Heart left ventricle (tissue), 16 donors: Measurements from ENCODE around the gene SEMA5B. TPM values are rescaled to one million over a fixed set of nuclear protein-coding genes. Genes with fewer than 3 reads are reported as not detected.

Source experiments
- ATAC-seq, 4 donors: fragments of 200-7000 bp; cut with Tn5 transposase; one replicate each; pipeline ENCODE4 v1.9.1; 2020 to 2022; ENCODE audit warnings: moderate library complexity in 4 of 4, mild to moderate bottlenecking in 3 of 4, moderate number of reproducible peaks in 1 of 4
- DNase-seq, 5 donors: peaks; one replicate each; pipeline ENCODE4 v3.0.0-alpha.2; 2020
- H3K27ac ChIP-seq, 12 donors: fragments of 200-600 bp; sonication (generic) in 4 of 12; one replicate each; pipeline versions ENCODE4 v1.5.0 to v1.8.0; 2016 to 2022; ENCODE audit warnings: mild to moderate bottlenecking in 2 of 12
- H3K27me3 ChIP-seq, 9 donors: fragments of 200-600 bp; sonication (generic) in 2 of 9; one replicate each; pipeline versions ENCODE4 v1.5.1 to v1.8.0; 2016 to 2022; ENCODE audit warnings: mild to moderate bottlenecking in 3 of 9
- H3K36me3 ChIP-seq, 9 donors: fragments of 200-600 bp; sonication (generic) in 2 of 9; one replicate each; pipeline versions ENCODE4 v1.5.0 to v1.8.0; 2018 to 2022; ENCODE audit warnings: mild to moderate bottlenecking in 2 of 9
- H3K4me1 ChIP-seq, 12 donors: fragments of 200-600 bp; sonication (generic) in 4 of 12; one replicate each; pipeline versions ENCODE4 v1.5.0 to v1.8.0; 2016 to 2022; ENCODE audit warnings: mild to moderate bottlenecking in 3 of 12
- H3K4me3 ChIP-seq, 12 donors: fragments of 200-600 bp; sonication (generic) in 4 of 12; one replicate each; pipeline versions ENCODE4 v1.5.0 to v1.8.0; 2017 to 2022; ENCODE audit warnings: mild to moderate bottlenecking in 9 of 12, moderate library complexity in 4 of 12
- H3K9me3 ChIP-seq, 12 donors: fragments of 200-600 bp; sonication (generic) in 4 of 12; one replicate each; pipeline versions ENCODE4 v1.5.0 to v1.8.0; 2016 to 2022; ENCODE audit warnings: mild to moderate bottlenecking in 1 of 12
- CTCF ChIP-seq, 12 donors: fragments of 200-600 bp; sonication (generic) in 4 of 12; IDR thresholded peaks; one replicate each; pipeline versions ENCODE4 v1.5.0 to v1.8.0; 2018 to 2022; ENCODE audit warnings: antibody characterized with exemption in 12 of 12, mild to moderate bottlenecking in 5 of 12
- POLR2A ChIP-seq, 2 donors: fragments of 450-650 bp; IDR thresholded peaks; one replicate each; pipeline ENCODE4 v1.6.1; 2017; ENCODE audit warnings: antibody characterized with exemption in 2 of 2, mild to moderate bottlenecking in 2 of 2, moderate library complexity in 2 of 2
- WGBS, 4 donors: extraction: QIAGEN DNeasy Blood & Tissue Kit in 2 of 4; methylation state at CpG; one replicate each; pipeline versions ENCODE4 v1.1.5 to v1.1.7; 2013 to 2018; 5-methylcytosine and 5-hydroxymethylcytosine counted together
- intact Hi-C, 10 donors: fragments of 100-400 bp; cut with DNase I; formaldehyde crosslinking; loops; one replicate each; pipeline versions ENCODE4 v1.11.1 to v1.14.2; 2022
- polyA plus RNA-seq, 2 donors: library from polyadenylated mRNA; stranded (reverse); fragments of 200-250 nt; gene quantifications; one replicate each; pipeline ENCODE4 v1.2.3, GENCODE V29; 2013
- total RNA-seq, 9 donors: library from RNA; depleted of rRNA in 2 of 9; stranded (reverse); fragments of >200 nt in 2 of 9; fragmentation: NEBNext Ultra II Directional in 3 of 9; extraction: Animal tissue kit (Norgen Biotek cat#: 25700) in 3 of 9; gene quantifications; one replicate each; pipeline versions ENCODE4 v1.1.0 to v1.2.4, GENCODE V29; 2016 to 2023
- donor health status: ischemic (EF 13 %, LVEDD 7.1; RV severe dilation, severe dysfunction).
- donor health status: healthy with polysubstance abuse.
- donor health status: DM: no; HTN: yes; CAD: no.
- donor health status: DM: no; HTN: no; CAD: no.
- donor health status: ischemic (EF 25% LVEDD 6.9; RV normal size, moderate dysfunction).
- donor health status: ischemic (EF 25% LVEDD 5.7; RV mildly dilated, moderate dysfunction).
- donor health status: healthy.
- donor health status: DM: yes; HTN: yes; CAD: no.
- donor health status: ischemic (EF 35%, LVEDD 5.7; RV mildly dilated, moderate dysfunction).
- donor health status: nonischemic (EF 11% LVEDD 7.7; RV severe dilation, severe dysfunction).
- donor health status: DM: yes; HTN: yes; CAD: no.
- donor health status: PGD.
- donor health status: ischemic (EF 29% LVEDD 5.4; RV normal size, mild dysfunction).
- donor health status: nonischemic (EF 23%, LVEDD 6.1; RV moderate dilation, normal function).

Gene SEMA5B
- total and polyA plus RNA-seq, 11 donors, result 2.2 to 16.7 (median 7.0) TPM

GRCh38 chr3:123071581-123071980 lies 44.0 kb upstream of the SEMA5B start:
- 60 to 66% (median 64%) methylated on average over 7 of the region's 7 CpGs for WGBS, 4 donors
- no peaks in the 10 kb centered on the region for H3K9me3 ChIP-seq
- intact Hi-C loops, result no loop called here
- DNase-seq, result no peak
- H3K27me3 ChIP-seq, result no peaks in the 10 kb centered on the region
- H3K4me3 ChIP-seq, result no peak overlapping the region
- H3K27ac ChIP-seq, result peak overlapping the region in 3 of 12 donors; percentile 13 to 59 (median 20)
- ATAC-seq, result no peak
- H3K36me3 ChIP-seq, result no peaks in the 10 kb centered on the region
- peaks cover 0 to 52% (median 30%) of the 10 kb centered on the region in 12 donors for H3K4me1 ChIP-seq
- no peak for TF ChIP-seq CTCF (IDR thresholded peaks at IDR 0.05)
- TF ChIP-seq POLR2A (IDR thresholded peaks at IDR 0.05), result no peak

GRCh38 chr3:123071146-123071545 lies 43.6 kb upstream of the SEMA5B start:
- Histone ChIP-seq H3K9me3 (no peaks in the 10 kb centered on the region), H3K4me1 (peaks cover 0 to 50% (median 26%) of the 10 kb centered on the region in 12 donors), H3K27me3 (no peaks in the 10 kb centered on the region), H3K4me3 (no peak overlapping the region), H3K27ac (peak overlapping the region in 3 of 12 donors; percentile 13 to 59 (median 20)), H3K36me3 (no peaks in the 10 kb centered on the region)
- no peak for TF ChIP-seq CTCF (IDR thresholded peaks at IDR 0.05)
- no peak for TF ChIP-seq POLR2A (IDR thresholded peaks at IDR 0.05)
- no peak for DNase-seq
- intact Hi-C loops, result no loop called here
- no peak for ATAC-seq
- WGBS, 4 donors, result 68 to 69% (median 69%) methylated on average over 5 of the region's 5 CpGs

- Histone ChIP-seq H3K27me3 (no peaks in the 10 kb centered on the region), H3K36me3 (no peaks in the 10 kb centered on the region), H3K27ac (peak overlapping the region in 1 of 12 donors; percentile 59), H3K4me3 (no peak overlapping the region), H3K4me1 (peaks cover 0 to 45% (median 26%) of the 10 kb centered on the region in 12 donors), H3K9me3 (no peaks in the 10 kb centered on the region)
- ATAC-seq (no peak), DNase-seq (no peak)
- intact Hi-C loops, result no loop called here
- TF ChIP-seq POLR2A (IDR thresholded peaks at IDR 0.05) (no peak), CTCF (IDR thresholded peaks at IDR 0.05) (no peak)
- WGBS, 4 donors, result 76 to 84% (median 81%) methylated on average over 8 of the region's 8 CpGs
These were observed 42.9 kb upstream of the SEMA5B start for GRCh38 chr3:123070510-123070909.

GRCh38 chr3:123068601-123069381 lies 41.2 kb upstream of the SEMA5B start:
- Histone ChIP-seq H3K27ac (no peak overlapping the region), H3K9me3 (no peaks in the 10 kb centered on the region), H3K4me3 (peak overlapping the region in 9 of 12 donors; percentile 67 to 98 (median 90)), H3K36me3 (no peaks in the 10 kb centered on the region), H3K27me3 (no peaks in the 10 kb centered on the region), H3K4me1 (peaks cover 0 to 45% (median 26%) of the 10 kb centered on the region in 12 donors)
- TF ChIP-seq CTCF (IDR thresholded peaks at IDR 0.05), result no peak
- no peak for TF ChIP-seq POLR2A (IDR thresholded peaks at IDR 0.05)
- WGBS, 4 donors, result 67 to 77% (median 71%) methylated on average over 12 of the region's 12 CpGs
- ATAC-seq (no peak), DNase-seq (no peak)
- intact Hi-C loops, result loop anchor here in 2 of 10 donors (5.0 to 10.0 kb wide), 2 partner anchors 134 to 186 kb away; partner anchors contain the start of gene SEC22A (in 1 of the 2)
